NCI-H2029 treated with DMSO at 0.1 percent for 48 hours (cell line): ENCODE results near the gene COL27A1.

Experiments
- DNase-seq: peaks from one replicate; lab custom pipeline; 2025; lab: John Stamatoyannopoulos, UW

COL27A1 gene

DNA sequence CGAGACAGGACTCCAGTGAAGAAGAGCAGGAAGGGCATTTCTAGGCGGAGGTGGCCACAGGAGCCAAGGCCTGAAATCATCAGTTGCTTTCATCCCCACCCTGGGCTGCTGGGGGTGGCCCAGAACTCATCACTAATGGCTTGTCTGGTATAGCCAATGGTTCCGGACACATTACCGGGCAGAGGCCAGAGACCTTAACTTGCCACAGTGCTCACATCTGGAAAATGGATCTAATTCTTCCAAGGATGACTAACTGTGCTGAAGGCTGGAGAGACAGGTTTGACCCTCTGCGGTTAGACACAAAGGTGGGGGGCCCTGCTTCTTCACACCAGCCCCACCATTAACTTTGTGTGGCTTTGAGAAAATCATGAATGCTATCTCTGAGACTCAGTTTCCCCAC is 6.2 kb upstream of the COL27A1 start:
- DNase-seq, result no peak

- DNase-seq, result no peak
Measured at GRCh38 chr9:114149765-114150340, 5.5 kb upstream of the COL27A1 start.

DNA sequence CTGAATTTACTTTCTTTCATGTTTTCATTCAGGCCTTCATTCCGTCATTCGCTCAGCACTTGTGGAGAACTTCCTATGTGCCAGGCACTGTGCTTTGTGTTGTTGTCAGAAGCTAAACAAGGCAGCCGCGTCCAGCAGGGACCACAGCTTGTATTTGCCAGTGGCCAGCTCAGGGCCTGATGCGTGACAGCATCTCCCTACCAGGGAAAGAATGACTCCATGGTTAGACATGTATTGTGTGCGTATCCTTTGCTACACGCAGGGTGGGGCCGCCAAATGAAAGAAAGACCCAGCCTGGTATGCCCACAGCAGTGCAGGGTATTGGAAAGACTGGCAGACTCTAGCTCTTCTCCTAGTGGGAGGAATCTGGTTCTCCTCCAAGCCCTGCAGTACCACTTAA is 4.7 kb upstream of the COL27A1 start:
- no peak for DNase-seq

DNA sequence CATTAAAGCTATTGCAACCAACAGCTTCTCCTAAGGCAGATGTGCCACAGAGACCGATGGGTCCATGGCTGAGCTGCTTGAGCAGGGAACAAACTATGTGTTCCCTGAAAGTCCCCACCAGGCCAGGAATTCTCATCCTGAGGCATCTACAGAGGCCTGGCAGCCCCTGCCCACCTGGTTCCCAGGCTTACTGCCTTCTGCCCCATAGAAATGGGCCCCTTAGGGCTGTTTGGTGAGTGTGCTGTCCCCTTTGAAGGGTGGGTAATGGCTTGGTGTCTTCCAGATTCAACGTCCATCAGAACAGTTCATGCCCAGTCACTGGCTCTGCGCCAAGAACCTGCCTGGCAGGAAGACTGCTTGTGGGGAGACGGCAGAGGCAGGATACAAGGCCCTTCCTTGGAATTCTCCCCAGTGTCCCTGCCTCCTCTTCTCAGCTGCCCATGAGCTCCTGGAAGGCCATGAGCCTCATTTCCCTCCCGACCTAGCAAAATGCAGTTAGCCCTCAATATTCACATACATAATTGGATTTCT is 3.8 kb upstream of the COL27A1 start:
- DNase-seq, result no peak

DNA sequence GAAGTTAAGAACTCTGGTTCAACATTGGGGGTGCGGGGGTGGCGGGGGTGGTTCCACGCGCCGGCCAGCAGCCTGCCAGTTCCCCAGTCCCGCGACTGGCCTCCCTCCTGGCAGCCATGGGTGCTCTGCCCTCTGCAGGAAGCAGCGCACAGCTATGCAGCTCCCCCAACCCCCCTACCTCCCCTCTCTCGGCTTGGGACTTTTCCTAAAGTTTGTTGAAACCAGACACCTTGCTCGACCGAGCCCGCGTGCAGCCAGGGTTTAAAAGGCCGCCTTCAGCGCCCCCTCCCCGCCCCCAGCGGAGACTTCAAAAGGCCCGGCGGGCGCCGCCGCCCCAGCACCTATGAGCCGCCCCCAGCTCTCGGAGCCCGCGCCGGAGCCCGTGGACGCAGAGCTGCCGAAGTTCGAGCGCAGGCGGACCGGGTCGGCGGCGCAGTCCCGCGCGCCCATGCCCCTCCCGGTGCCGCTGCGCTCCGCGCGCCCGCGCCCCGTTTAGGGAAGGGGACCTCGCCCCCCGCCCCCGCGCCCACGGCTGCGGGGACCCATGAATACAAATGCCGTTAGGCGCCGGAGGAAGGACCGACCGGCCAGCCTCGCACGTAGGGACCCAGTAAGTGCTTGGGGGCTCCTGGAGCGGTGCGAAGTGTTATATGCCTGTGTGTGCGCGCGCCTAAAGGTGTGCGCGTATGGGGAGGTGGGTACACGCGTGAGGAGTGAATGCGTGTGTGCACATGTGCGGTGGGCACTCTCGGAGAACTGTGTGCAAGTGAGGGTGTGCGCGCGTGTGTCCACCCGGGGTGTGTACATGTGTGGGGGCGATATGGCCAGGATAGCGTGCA is 1.4 kb upstream of the COL27A1 start:
- DNase-seq, result no peak

GRCh38 chr9:114154600-114155102 is 686 bp upstream of the COL27A1 start:
- no peak for DNase-seq

- no peak for DNase-seq
Measured at GRCh38 chr9:114155995-114156656, 789 bp downstream of the COL27A1 start.

- no peak for DNase-seq
Measured at GRCh38 chr9:114156657-114157421, 1.5 kb downstream of the COL27A1 start.

DNA sequence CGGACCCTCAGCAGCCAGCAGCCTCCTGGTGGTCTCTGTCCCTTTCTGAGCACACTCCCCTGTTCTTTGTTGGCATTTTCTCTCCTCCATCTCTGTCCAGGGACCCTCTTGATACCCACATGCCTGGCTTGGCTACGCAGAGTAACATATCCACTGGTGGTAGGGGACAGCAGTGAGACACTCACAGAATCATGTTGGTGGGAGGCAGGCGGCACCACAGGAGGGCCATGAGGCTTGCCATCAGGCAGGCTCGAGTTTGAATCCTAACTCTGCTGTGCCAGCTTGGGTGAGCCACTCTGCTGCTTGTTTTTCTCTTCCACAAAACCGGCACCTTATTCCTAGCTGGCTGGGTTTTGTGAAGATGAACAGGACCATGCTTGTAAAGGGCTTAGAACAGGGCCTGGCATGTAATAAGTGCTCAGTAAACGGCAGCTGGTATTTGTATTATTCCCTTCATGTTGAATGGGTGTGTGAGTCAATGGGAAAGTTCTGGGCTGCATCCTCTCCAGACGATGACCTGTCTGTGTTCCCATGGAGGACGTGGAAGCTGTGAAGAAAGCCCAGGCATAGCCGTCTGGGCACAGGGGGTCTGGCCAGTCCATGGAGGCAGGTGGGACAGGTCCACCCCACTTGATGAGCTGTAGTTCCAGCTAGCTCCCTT is 2.3 kb downstream of the COL27A1 start:
- no peak for DNase-seq

DNA sequence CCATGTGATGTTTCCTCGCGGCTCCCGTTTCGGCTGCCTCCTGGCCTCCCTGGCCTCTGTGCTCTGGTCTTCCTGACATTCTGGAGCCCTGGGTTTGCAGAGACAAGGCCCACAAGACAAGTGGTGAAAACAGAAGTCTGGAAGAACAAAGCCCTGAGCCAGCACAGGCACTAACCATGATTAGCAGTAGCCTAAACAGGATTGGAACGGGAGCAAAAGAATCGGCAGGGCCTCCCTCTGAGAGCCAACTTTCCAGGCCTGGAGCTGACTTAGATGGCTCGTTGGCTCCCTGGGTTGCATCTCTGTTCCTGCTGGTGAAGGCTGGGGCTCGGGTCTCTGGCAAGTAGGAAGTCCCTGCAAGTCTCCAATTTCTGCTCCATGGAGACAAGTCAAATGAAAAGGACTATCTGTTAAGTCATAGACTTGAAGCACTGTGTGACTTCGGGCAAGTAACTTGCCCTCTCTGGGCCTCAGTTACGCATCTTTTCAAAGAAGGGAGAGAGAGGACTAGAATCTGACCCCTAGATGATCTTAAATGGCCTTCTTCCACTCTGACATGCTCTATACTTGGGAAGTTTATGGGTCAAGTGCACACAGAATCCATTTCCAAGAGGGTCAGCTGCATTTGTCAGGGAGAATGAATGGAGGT is 3.3 kb downstream of the COL27A1 start:
- DNase-seq, result no peak

- DNase-seq, result no peak
Measured at GRCh38 chr9:114159691-114160090, 4.4 kb downstream of the COL27A1 start.

DNA sequence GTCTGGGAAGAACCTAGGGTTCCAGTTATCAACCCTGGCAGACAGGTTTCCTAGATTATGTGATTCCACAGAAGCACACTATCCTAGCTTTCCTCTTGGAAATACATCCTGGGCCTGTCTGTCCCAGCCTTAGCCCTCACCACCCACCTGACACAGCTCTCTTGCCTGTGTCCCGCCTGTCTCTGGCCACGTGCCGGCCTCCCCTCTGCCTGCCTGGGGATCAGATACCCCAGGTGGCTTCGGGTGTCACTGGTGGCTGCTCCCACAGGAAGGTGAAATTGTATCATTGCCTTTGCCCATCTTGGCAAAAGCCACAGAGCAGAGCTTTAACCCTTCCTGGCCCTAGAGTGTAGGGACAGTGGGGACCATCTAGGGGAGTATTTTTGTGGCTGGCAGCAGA is 6.2 kb downstream of the COL27A1 start:
- DNase-seq, result no peak

- DNase-seq, result no peak
Measured at GRCh38 chr9:114163517-114163951, 8.2 kb downstream of the COL27A1 start.

GRCh38 chr9:114164191-114164794 is 9.0 kb downstream of the COL27A1 start:
- no peak for DNase-seq

- DNase-seq, result no peak
Measured at GRCh38 chr9:114165407-114166102, 10.2 kb downstream of the COL27A1 start.

DNA sequence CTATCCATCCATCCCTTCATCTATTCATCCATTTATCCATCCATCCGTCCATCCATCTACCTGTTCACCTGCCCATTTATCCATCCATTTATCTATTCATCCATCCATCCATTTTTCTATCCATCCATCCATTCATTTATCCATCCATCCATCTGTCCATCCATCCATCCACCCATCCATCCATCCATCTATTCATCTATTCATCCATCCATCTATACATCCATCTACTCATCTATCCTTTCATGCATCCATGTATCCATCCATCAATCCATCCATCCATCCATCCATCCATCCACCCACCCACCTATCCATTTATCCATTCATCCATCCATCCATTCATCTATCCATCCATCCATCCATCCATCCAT is 10.8 kb downstream of the COL27A1 start:
- no peak for DNase-seq

DNA sequence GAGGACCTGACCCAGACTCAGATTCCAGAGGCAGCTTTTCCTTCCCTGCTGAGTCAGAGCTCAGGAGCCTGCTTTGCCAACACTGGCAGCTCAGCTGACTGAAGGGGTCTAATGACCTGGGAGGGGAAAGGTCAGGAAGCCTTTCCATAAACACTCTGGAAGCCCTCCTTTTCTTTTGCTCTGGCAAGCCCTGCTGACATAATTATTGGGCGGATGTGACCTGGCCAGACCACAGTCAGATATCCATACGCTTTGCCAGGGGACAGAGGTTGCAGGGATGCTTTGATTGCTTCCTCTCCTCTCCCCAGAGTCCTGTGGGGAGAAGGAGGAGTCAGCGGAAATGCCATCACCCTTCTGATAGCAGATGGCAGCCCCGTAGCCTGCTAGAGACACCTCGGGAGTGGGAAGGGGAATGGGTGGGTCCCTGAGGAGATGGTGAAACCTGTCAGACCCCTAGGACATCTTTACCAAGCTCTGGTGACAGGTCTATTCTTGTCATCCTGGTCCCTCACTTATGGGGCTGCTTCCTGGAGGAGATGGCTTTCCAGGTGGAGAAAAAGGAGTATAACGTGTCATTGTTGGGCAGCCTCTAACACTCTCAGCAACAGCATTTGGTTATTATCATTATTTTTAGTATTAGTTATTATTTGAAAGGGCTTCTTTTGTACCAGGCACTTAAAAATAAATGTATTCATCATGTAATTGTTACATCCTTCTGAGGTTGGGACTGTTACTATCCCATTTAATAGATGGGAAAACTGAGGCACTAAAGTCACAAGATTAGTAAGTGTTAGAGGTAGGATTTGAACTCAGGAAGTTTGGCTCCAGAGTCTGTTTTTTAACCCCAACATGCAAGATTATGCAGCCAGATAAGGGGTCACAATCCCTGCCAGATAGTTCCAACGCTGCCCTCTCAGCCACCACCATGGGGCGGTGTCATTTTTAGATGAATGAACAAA is 11.6 kb downstream of the COL27A1 start:
- no peak for DNase-seq

DNA sequence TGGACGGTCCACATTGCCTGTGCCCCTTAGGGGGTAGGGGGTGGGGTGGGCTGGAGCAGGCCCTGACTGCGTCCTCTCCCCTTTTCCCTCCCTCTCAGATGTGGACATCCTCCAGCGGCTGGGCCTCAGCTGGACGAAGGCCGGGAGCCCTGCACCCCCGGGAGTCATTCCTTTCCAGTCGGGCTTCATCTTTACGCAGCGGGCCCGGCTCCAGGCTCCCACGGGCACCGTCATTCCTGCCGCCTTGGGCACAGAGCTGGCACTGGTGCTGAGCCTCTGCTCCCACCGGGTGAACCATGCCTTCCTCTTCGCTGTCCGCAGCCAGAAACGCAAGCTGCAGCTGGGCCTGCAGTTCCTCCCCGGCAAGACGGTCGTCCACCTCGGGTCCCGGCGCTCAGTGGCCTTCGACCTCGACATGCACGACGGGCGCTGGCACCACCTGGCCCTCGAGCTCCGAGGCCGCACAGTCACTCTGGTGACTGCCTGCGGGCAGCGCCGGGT is 12.3 kb downstream of the COL27A1 start:
- no peak for DNase-seq
